A673 (cell line): ENCODE results near the gene SLC22A23. TPM values are rescaled to one million over a fixed set of nuclear protein-coding genes. Genes with fewer than 3 reads are reported as not detected.

Experiments used
- BruUV-seq: library from RNA; stranded (reverse); fragments of 400-500 nt; replicated peaks from 2 replicates; lab custom pipeline; 2021; lab: Mats Ljungman, UMichigan
- CTCF ChIA-PET: fragments of 300-600 bp; sonication (Branson Sonifier 250); formaldehyde crosslinking; loops from one replicate; lab custom pipeline; 2022; ENCODE audit warnings: antibody characterized with exemption; lab: Charles Lee
- POLR2A ChIA-PET: fragments of 300-600 bp; sonication (Branson Sonifier 250); formaldehyde crosslinking; loops from one replicate; lab custom pipeline; 2022; ENCODE audit warnings: antibody characterized with exemption; ENCODE audit not compliant: low non-redundant PET; lab: Charles Lee
- DNase-seq: peaks from one replicate; pipeline ENCODE4 v3.0.0-alpha.2; 2015; ENCODE audit warnings: low spot score
- H3K27ac ChIP-seq: fragments of 200-600 bp; sonication (generic); 2 replicates; pipeline ENCODE4 v1.5.1; 2016; ENCODE audit warnings: mixed run types, low read depth, mild to moderate bottlenecking, mixed read lengths, antibody characterized with exemption, low read length; ENCODE audit not compliant: poor library complexity, severe bottlenecking
- H3K27me3 ChIP-seq: fragments of 200-600 bp; sonication (generic); replicated peaks from 2 replicates; pipeline ENCODE4 v1.6.1; 2017; ENCODE audit warnings: mixed run types, low read depth, mild to moderate bottlenecking, mixed read lengths, antibody characterized with exemption, low read length; ENCODE audit not compliant: insufficient read depth, poor library complexity
- H3K36me3 ChIP-seq: fragments of 200-600 bp; sonication (generic); 2 replicates; pipeline ENCODE4 v1.6.1; 2016; ENCODE audit warnings: mixed run types, mild to moderate bottlenecking, mixed read lengths, antibody characterized with exemption, low read length; ENCODE audit not compliant: insufficient read depth, poor library complexity, severe bottlenecking
- H3K4me1 ChIP-seq: fragments of 200-600 bp; sonication (generic); 2 replicates; pipeline ENCODE4 v1.6.1; 2017; ENCODE audit warnings: mixed run types, mild to moderate bottlenecking, mixed read lengths, antibody characterized with exemption, low read length; ENCODE audit not compliant: insufficient read depth, poor library complexity, severe bottlenecking
- H3K4me3 ChIP-seq: fragments of 200-600 bp; sonication (generic); 2 replicates; pipeline ENCODE4 v1.5.1; 2016; ENCODE audit warnings: low read depth, mixed run types, mild to moderate bottlenecking, mixed read lengths, low read length; ENCODE audit not compliant: poor library complexity, severe bottlenecking
- H3K9me3 ChIP-seq: fragments of 200-600 bp; sonication (generic); 2 replicates; pipeline ENCODE4 v1.6.1; 2016; ENCODE audit warnings: mixed run types, low read depth, mild to moderate bottlenecking, mixed read lengths, antibody characterized with exemption, low read length; ENCODE audit not compliant: poor library complexity, severe bottlenecking
- EZH2 ChIP-seq: fragments of 200-600 bp; sonication (generic); IDR thresholded peaks from 2 replicates; pipeline ENCODE4 v1.6.1; 2017; ENCODE audit warnings: borderline replicate concordance, low read depth, mild to moderate bottlenecking, mixed read lengths, antibody characterized with exemption, low read length; ENCODE audit not compliant: poor library complexity, severe bottlenecking
- intact Hi-C: fragments of 100-400 bp; cut with micrococcal nuclease; formaldehyde crosslinking; loops from one replicate; pipeline ENCODE4 v1.10.0; 2022; ENCODE audit not compliant: unreplicated experiment
- total RNA-seq: library from RNA; stranded (reverse); gene quantifications from 2 replicates; pipeline ENCODE4 v1.2.3, GENCODE V29; 2021
- TF ChIP-seq, protein P1 (sequence below): fragments of 300-800, 200-600 bp; sonication (generic); conservative IDR thresholded peaks from 2 replicates; pipeline ENCODE4 v1.5.1; 2017; ENCODE audit warnings: low read depth, mild to moderate bottlenecking, antibody characterized with exemption, low read length, moderate library complexity, mixed read lengths

The SLC22A23 gene
- total RNA-seq, 1 experiment from 2014 or later, result 6.2 TPM

DNA sequence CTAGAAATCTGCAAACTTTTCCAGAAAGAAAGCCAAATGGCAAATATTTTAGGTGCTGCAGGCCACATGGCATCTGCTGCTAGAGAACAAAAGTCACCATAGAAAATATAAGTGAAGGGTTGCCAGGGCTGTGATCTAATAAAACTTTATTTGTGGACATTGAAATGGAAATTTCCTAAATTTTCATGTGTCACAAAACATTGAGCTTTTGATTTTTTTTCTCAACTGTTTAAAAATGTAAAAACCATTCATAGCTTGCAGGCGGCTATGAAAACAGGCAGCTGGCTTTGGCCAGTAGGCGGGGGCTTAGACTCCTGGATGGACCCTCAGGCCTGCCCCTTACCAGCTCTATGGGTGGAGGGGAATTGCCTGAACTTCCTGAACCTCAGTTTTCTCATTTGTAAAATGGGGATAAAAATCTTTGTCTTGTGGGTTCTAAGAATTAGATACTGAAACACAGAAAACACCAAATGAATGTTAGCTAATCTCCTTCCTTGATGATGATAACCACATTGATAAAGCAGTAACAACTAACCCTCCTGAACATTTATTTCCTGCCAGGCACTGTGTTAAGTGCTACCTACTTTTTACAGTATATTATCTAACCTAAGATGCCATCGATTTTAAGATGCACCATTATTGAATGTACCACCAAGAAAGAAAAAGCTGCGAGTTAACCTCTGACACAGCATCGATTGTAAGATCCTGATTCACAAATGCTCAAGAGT is 85.5 kb downstream of the SLC22A23 start:
- no TSS peak for BruUV-seq
- POLR2A ChIA-PET, result no interaction called here
- no peak for DNase-seq

DNA sequence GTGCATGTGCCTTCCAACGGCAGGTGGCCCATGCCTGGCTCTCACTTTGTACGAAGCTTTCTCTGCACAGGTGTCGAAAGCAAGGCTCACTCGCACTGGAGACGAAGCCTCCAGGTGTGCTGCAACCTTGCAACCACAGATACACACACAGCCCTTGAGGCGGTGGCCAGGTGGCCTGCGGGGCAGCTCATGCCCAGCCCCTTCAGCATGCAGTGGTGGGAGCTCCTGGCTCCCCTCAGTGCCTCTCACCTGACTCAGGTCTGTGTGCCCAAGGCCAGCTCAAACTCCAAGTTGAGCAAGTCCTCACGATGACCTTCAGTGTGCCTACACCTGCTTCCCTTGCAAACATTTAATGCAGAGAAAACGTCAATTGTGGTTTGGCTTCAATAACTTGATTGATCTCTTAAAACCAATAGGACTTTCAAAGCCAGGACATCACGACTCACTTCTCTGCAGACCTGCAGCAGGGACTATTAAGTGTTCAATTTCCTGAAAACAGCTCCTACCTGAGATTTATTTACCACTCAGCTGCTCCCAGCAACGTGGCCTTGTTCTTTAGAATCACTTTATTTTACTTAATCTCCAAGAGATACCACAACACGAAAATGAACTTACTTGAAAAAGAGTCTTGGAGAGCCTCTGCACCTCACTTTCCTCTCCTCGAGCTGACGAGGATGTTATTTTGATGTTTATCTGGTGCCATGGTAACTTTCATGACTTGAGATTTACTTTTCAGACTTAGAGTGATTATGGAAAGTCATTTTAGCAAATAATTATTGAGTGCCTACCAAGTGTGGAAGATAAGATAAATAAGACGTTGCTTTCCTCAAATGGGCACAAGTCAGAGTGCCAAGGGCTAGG is 86.3 kb downstream of the SLC22A23 start:
- POLR2A ChIA-PET, result no interaction called here
- intact Hi-C loops, result no loop called here
- peaks cover 8% of the 10 kb centered on the region for H3K4me1 ChIP-seq
- no peaks in the 10 kb centered on the region for H3K27me3 ChIP-seq
- H3K9me3 ChIP-seq, result no peaks in the 10 kb centered on the region
- BruUV-seq, result no TSS peak
- CTCF ChIA-PET, result interaction anchor here (0.6 kb wide), 1 partner anchor 563 kb away, joined by 5 read pairs; no protein-coding TSS in a partner anchor
- no peak for TF ChIP-seq EZH2
- TF ChIP-seq, protein P1, sequence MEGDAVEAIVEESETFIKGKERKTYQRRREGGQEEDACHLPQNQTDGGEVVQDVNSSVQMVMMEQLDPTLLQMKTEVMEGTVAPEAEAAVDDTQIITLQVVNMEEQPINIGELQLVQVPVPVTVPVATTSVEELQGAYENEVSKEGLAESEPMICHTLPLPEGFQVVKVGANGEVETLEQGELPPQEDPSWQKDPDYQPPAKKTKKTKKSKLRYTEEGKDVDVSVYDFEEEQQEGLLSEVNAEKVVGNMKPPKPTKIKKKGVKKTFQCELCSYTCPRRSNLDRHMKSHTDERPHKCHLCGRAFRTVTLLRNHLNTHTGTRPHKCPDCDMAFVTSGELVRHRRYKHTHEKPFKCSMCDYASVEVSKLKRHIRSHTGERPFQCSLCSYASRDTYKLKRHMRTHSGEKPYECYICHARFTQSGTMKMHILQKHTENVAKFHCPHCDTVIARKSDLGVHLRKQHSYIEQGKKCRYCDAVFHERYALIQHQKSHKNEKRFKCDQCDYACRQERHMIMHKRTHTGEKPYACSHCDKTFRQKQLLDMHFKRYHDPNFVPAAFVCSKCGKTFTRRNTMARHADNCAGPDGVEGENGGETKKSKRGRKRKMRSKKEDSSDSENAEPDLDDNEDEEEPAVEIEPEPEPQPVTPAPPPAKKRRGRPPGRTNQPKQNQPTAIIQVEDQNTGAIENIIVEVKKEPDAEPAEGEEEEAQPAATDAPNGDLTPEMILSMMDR, result no peak
- no peak for DNase-seq
- H3K36me3 ChIP-seq, result no peaks in the 10 kb centered on the region
- no peak overlapping the region for H3K27ac ChIP-seq
- no peak overlapping the region for H3K4me3 ChIP-seq

More for the DNA sequence above, 85.5 kb downstream of the SLC22A23 start:
- intact Hi-C loops, result no loop called here
- no peak for TF ChIP-seq EZH2
- TF ChIP-seq, protein P1, result no peak
- Histone ChIP-seq H3K36me3 (no peaks in the 10 kb centered on the region), H3K4me1 (peaks cover 8% of the 10 kb centered on the region), H3K27me3 (no peaks in the 10 kb centered on the region), H3K4me3 (no peak overlapping the region), H3K27ac (no peak overlapping the region), H3K9me3 (no peaks in the 10 kb centered on the region)
- CTCF ChIA-PET, result interaction anchor here (0.6 kb wide), 1 partner anchor 562 kb away, joined by 5 read pairs; no protein-coding TSS in a partner anchor

DNA sequence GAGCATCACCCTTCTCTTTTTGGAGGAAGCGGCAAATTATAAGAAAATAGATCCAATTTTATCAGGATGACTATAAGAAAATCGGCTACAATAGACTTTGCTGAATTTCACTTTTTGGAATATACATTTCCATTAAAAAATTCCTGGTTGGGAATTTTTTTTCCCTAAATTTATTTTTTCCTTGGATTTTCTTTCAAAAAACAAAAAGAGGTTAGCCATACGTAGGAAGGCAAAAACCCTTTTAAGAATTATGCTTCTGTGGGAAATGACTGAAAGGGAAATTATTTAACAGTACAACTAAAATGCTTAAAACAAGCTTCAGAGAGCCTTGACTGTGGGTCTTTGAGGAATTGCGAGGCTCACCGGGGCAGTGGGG is 86.9 kb downstream of the SLC22A23 start:
- no TSS peak for BruUV-seq
- H3K9me3 ChIP-seq, result no peaks in the 10 kb centered on the region
- H3K27me3 ChIP-seq, result no peaks in the 10 kb centered on the region
- peaks cover 8% of the 10 kb centered on the region for H3K4me1 ChIP-seq
- ChIA-PET POLR2A (no interaction called here), CTCF (no interaction called here)
- H3K27ac ChIP-seq, result no peak overlapping the region
- no peak for DNase-seq
- H3K36me3 ChIP-seq, result no peaks in the 10 kb centered on the region
- no peak overlapping the region for H3K4me3 ChIP-seq
- TF ChIP-seq, protein P1, result no peak
- TF ChIP-seq EZH2, result no peak
- intact Hi-C loops, result no loop called here
